DMS153 (cell line): ENCODE results near the gene C11orf52.
"Not testable (repeated sequence)": the region's sequence is repeated elsewhere in the genome, so short reads cannot be mapped to it uniquely, and the experiment has no call there.

Experiments used
- DNase-seq: peaks from one replicate; lab custom pipeline; 2025; lab: John Stamatoyannopoulos, UW

The C11orf52 gene

DNA sequence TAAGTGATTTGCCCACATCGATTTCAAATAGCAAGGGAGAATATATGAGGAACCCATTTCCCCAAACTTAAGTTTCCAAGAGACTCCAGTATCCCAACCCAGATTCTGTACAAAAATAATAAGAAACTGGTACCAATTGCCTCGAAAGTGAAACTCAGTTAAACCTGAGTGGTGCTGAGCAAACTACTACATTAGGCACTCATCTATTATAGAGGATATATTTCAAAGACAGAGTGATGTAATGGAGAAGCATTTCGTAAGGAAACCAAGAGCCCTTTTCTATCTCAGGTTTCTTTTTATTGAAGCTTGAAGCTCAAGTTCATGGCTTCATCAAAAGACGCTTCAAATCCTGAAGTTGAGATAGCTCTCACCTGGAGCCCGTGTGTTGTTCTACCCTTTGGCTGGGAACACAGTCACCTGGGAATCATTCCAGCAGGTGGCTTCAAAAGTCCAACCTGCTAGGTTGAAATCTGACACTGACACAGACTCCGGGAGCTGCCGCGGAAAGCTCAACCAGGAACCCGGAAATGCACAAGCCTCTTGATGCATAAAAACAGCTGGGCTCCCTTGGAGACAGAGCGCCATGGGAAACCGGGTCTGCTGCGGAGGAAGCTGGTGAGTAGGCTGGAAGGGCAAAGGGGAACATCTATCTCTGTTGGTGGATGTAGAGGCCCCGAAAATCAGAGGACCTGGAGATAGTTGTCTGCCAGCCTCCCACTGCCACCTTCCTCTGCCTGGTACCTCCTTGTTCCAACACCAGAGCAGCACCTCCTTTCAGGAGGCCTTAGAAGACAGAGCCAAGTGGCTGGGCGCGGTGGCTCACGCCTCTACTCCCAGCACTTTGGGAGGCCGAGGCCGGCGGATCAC is at the start of gene C11orf52:
TSS of gene C11orf52 (plus strand) at position 524 of the 867 bp plus-strand sequence. CDS start at position 584, 60 bp downstream.
- peak; percentile 98 for DNase-seq

- no peak for DNase-seq
Measured at GRCh38 chr11:111870113-111870512, 48.6 kb upstream of the C11orf52 start.

GRCh38 chr11:111870522-111870885 is 48.2 kb upstream of the C11orf52 start:
- DNase-seq, result peak; percentile 52

- peak; percentile 38 for DNase-seq
Measured at GRCh38 chr11:111870886-111871692, 47.6 kb upstream of the C11orf52 start, which contains the start of gene ALG9. Gene ALG9, minus strand, starts transcription at chr11:111871581. Its CDS starts 99 bp downstream, at chr11:111871482.

- DNase-seq, result no peak
Measured at GRCh38 chr11:111871693-111872161, 47.0 kb upstream of the C11orf52 start.

- DNase-seq, result no peak
Measured at GRCh38 chr11:111878385-111878848, 40.3 kb upstream of the C11orf52 start.

GRCh38 chr11:111878849-111879636 is 39.7 kb upstream of the C11orf52 start, which contains the start of the genes CFAP68 and FDXACB1:
Gene CFAP68, plus strand, starts transcription at chr11:111879541. Its CDS starts 20 bp downstream, at chr11:111879561.
Gene FDXACB1, minus strand, starts transcription at chr11:111879165. Its CDS starts 33 bp downstream, at chr11:111879132.
- DNase-seq, result peak; percentile 97

DNA sequence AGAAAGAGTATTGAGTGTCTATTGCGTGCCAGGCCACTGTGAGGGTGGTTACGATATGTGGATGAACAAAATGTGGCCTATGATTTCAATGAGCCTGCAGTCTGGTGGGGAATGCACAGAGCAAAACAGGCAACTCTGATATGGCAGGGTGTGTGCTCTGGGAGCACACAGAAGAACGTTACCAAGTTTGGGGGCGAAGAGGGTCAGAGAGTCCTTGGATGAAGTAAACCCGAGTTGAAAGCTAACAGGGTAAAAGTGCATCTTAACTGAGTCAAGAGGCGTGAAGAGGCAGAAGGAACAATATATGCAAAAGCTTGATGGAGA is 39.1 kb upstream of the C11orf52 start:
- DNase-seq, result no peak

DNA sequence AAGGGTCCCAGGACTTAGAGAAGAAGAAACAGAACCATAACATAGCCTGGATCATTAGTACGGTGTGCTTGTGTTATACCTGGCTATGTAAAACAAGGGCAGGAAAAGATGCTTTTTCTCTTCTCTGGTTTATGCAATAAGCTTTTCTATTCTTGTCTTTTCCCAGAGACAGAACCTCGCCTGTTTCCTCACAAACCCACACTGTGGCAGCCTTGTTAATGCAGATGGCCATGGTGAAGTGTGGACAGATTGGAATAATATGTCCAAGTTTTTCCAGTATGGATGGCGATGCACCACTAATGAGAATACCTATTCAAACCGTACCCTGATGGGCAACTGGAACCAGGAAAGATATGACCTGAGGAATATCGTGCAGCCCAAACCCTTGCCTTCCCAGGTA is 36.5 kb upstream of the C11orf52 start:
- DNase-seq, result no peak

DNA sequence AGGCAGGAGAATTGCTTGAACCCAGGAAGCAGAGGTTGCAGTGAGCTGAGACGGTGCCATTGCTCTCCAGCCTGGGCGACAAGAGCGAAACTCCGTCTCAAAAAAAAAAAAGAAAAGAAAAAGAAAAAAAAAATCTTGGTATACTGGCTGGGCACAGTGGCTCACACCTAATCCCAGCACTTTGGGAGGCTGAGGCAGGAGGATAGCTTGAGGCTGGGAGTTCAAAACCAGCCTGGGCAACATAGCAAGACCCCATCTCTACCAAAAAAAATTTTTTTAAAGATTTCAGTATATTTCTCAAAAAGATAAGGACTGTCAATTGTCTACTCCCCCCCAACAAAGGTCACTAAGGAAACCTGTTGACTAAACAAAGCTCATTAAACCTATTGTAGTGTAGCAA is 33.7 kb upstream of the C11orf52 start:
- DNase-seq, result not testable (repeated sequence)

GRCh38 chr11:111886032-111886431 is 32.7 kb upstream of the C11orf52 start:
- DNase-seq, result no peak

DNA sequence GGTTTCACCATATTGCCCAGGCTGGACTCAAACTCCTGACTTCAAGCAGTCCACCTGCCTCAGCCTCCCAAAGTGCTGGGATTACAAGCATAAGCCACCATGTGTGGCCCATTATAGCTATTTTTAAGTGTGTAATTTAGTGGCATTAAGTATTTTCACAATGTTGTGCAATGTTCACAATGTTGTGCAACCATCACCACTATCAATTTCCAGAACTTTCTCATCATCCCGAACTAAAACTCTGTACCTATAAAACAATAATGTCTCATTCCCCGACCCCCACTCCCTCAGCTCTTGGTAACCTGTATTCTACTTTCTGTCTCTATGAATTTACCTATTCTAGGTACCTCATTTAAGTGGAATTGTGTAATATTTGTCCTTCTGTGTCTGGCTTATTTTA is 31.9 kb upstream of the C11orf52 start:
- DNase-seq, result no peak

DNA sequence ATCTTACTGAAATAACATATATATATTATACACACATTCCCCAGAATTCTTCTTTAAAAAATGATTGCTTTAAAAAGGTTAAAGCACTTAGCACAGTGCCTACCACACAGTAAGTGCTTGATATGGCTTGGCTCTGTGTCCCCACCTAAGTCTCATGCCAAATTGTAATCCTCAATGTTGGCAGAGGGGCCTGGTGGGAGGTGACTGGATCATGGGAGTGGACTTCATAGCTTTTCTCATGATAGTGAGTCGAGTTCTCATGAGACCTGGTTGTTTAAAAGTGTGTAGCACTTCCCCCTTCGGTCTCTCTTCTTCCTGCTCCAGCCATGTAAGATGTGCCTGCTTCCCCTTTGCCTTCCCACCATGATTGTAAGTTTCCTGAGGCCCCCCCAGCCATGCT is 13.3 kb upstream of the C11orf52 start:
- DNase-seq, result no peak

DNA sequence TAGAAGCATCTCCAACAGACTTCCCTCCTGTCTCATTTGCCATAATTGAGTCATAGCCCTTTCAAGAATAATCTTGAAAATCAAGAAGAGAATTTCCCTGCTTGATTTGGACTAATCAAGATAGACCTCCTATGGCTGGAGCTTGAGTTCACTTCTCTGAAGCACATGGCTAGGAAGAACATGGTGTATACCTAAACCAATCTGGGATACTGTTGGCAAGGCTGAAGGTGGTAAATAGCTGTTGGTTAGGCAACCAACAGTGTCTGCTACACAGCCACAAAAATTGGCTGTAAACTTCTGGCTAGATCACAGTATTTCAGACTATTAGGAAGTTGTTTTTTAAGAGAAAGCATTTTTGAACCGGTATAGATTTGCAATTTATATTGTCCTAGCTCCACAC is 12.0 kb upstream of the C11orf52 start:
- DNase-seq, result no peak

DNA sequence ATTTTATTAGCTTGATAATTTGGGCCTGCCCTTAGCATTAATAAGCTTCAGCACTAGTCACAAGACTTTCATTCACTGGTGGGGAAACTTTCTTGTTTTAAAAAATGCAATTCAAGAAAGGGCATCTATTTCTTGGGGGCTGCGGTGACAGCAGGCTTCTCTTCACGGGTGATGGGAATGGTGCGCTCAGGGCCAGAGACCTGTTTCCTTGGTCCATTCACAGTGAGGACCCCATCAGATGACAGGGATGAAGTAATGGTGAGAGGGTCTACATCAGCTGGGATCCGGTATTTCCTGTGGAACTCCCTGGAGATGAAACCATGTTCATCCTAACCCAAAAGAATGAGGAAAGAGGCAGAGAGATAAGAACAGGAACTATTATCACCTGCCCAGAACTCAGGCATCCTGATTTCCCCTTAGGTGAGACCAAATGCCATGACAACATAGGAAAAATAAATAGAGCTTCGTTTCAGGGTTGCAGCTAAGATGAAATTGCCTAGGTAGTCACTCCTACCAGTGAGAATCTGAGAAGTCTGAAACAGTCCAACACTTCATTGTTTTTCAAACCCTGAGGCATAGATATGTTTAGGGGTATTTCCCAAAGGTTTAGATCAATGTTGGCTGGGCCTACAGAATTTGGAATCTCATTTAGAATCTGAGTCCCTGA is 9.9 kb upstream of the C11orf52 start:
- DNase-seq, result no peak

- DNase-seq, result no peak
Measured at GRCh38 chr11:111909378-111909777, 9.3 kb upstream of the C11orf52 start.

GRCh38 chr11:111910676-111911562 is 7.8 kb upstream of the C11orf52 start:
- peak; percentile 18 for DNase-seq

- no peak for DNase-seq
Measured at GRCh38 chr11:111911563-111912401, 6.9 kb upstream of the C11orf52 start, which contains the start of gene CRYAB. Gene CRYAB, minus strand, starts transcription at chr11:111911770. Its CDS starts 46 bp downstream, at chr11:111911724.

DNA sequence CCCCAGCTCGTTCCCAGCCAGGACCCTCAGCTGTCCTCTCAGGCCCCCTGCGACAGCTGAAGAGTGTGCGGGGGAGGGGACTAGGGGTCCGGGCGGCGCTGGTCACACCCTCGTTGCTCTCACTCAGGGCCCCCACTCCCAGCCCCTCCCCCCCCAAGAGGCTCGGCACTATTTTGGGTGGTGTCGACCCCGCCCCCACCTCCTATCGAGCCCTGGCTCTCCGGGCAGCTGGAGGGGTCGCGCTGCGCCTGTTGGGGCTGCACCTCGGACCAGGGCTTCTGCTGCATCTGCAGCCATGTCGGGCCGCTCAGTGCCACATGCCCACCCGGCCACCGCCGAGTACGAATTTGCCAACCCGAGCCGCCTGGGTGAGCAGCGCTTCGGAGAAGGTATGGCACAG is 6.2 kb upstream of the C11orf52 start, which contains the start of gene HSPB2:
TSS of gene HSPB2 (plus strand) at position 200 of the 400 bp plus-strand sequence. CDS start at position 296, 96 bp downstream.
- no peak for DNase-seq
